Measurements from ENCODE around the gene ERRFI1.

DNA sequence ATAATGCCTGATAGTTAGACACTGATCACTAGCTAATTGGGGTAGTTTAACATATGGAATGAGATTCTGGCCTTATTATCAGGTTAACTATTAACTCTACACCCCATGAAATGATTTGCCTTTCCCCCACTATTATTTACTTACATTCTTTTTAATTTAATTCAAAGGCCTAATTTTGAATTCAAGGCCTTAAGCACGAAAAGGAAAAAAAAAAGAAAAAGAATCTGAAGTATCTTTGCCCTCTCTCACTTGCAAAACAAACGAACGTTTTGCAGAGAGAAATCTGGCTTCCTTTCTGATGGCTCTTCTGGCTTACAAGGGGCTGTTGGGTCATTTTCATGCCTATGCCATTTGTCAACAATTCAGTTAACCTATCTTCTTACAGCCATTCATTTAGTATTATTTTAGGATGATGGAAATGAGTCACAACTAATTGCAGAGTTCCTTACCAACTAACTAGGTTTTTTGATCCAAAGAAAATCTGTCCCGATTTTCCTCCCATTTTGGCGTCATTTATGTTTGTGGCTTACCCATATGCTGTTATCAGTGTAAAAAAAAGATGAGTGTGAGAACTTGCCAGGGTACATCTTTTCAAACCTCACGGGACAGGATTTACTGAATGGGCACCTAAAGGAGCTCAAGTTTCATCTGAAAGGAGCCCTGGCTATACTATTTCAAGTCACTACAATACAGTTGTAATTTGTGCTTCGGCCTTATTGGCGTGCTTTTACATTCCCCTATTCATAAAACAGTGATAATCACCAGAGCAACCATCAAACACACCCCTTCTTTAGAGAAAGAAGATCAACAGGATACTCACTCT, 1.9 kb upstream of the ERRFI1 start:
- TF ChIP-seq CTCF (conservative IDR thresholded peaks at IDR 0.05) = 0 out of 2 replicates have a peak, but pooled peaks have one; percentile 4
- no peak for TF ChIP-seq ZFX (IDR thresholded peaks at IDR 0.05)

All from C4-2B (cell line).